Measurements from ENCODE around the gene LGI4.

GRCh38 chr19:35093430-35093829 is 41.4 kb downstream of the LGI4 start:
- TF ChIP-seq EZH2phosphoT487 (IDR thresholded peaks at IDR 0.05; ENCODE audit: borderline replicate concordance) = no peak
- TF ChIP-seq, protein P1, sequence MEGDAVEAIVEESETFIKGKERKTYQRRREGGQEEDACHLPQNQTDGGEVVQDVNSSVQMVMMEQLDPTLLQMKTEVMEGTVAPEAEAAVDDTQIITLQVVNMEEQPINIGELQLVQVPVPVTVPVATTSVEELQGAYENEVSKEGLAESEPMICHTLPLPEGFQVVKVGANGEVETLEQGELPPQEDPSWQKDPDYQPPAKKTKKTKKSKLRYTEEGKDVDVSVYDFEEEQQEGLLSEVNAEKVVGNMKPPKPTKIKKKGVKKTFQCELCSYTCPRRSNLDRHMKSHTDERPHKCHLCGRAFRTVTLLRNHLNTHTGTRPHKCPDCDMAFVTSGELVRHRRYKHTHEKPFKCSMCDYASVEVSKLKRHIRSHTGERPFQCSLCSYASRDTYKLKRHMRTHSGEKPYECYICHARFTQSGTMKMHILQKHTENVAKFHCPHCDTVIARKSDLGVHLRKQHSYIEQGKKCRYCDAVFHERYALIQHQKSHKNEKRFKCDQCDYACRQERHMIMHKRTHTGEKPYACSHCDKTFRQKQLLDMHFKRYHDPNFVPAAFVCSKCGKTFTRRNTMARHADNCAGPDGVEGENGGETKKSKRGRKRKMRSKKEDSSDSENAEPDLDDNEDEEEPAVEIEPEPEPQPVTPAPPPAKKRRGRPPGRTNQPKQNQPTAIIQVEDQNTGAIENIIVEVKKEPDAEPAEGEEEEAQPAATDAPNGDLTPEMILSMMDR (conservative IDR thresholded peaks at IDR 0.05; ENCODE audit: low read length) = no peak
